ENCODE measurements around the gene TRPV3. TPM values are rescaled to one million over a fixed set of nuclear protein-coding genes. Genes with fewer than 3 reads are reported as not detected.
"Not testable (repeated sequence)": the region's sequence is repeated elsewhere in the genome, so short reads cannot be mapped to it uniquely, and the experiment has no call there.

TRPV3 gene
- total RNA-seq, 1 donor = 1.5 TPM

GRCh38 chr17:3566551-3566950 lies 8.9 kb upstream of the TRPV3 start:
- no peak for DNase-seq (ENCODE audit: low read depth)
- TF ChIP-seq CTCF (IDR thresholded peaks at IDR 0.05; ENCODE audit: insufficient read depth, low read length) = no peak
- H3K4me3 ChIP-seq (ENCODE audit: low read depth, low read length) = no peak overlapping the region

GRCh38 chr17:3565143-3565542 lies 7.5 kb upstream of the TRPV3 start:
- H3K4me3 ChIP-seq (ENCODE audit: low read depth, low read length) = no peak overlapping the region
- no peak for TF ChIP-seq CTCF (IDR thresholded peaks at IDR 0.05; ENCODE audit: insufficient read depth, low read length)
- DNase-seq (ENCODE audit: low read depth) = no peak

- DNase-seq (ENCODE audit: low read depth); H3K4me3 ChIP-seq (ENCODE audit: low read depth, low read length): not testable (repeated sequence)
Observed at GRCh38 chr17:3564241-3564640, 6.6 kb upstream of the TRPV3 start.

- TF ChIP-seq CTCF (IDR thresholded peaks at IDR 0.05; ENCODE audit: insufficient read depth, low read length) = no peak
- no peak for DNase-seq (ENCODE audit: low read depth)
- no peak overlapping the region for H3K4me3 ChIP-seq (ENCODE audit: low read depth, low read length)
Observed at GRCh38 chr17:3559270-3559645, 1.6 kb upstream of the TRPV3 start.

GRCh38 chr17:3558603-3559269 lies 1.1 kb upstream of the TRPV3 start:
- no peak overlapping the region for H3K4me3 ChIP-seq (ENCODE audit: low read depth, low read length)
- TF ChIP-seq CTCF (IDR thresholded peaks at IDR 0.05; ENCODE audit: insufficient read depth, low read length) = no peak
- DNase-seq (ENCODE audit: low read depth) = peak; percentile 15

- peak; percentile 4 for DNase-seq (ENCODE audit: low read depth)
- TF ChIP-seq CTCF (IDR thresholded peaks at IDR 0.05; ENCODE audit: insufficient read depth, low read length) = no peak
- no peak overlapping the region for H3K4me3 ChIP-seq (ENCODE audit: low read depth, low read length)
Observed at GRCh38 chr17:3556916-3557767, 470 bp downstream of the TRPV3 start.

GRCh38 chr17:3556239-3556915 lies 1.2 kb downstream of the TRPV3 start:
- H3K4me3 ChIP-seq (ENCODE audit: low read depth, low read length) = no peak overlapping the region
- no peak for DNase-seq (ENCODE audit: low read depth)
- no peak for TF ChIP-seq CTCF (IDR thresholded peaks at IDR 0.05; ENCODE audit: insufficient read depth, low read length)
